Measurements from ENCODE around the gene CADPS2. TPM values are rescaled to one million over a fixed set of nuclear protein-coding genes. Genes with fewer than 3 reads are reported as not detected.
"Not testable (repeated sequence)": the region's sequence is repeated elsewhere in the genome, so short reads cannot be mapped to it uniquely, and the experiment has no call there.

Gene CADPS2
- total RNA-seq, 2 donors from 2014 or later: not detected

- Mint-ChIP-seq H3K36me3 (ENCODE audit: low read depth) (no peaks in the 10 kb centered on the region), H3K4me1 (no peaks in the 10 kb centered on the region), H3K27me3 (no peaks in the 10 kb centered on the region), H3K4me3 (no peak overlapping the region), H3K27ac (no peak overlapping the region)
- ATAC-seq: no peak
- no peaks in the 10 kb centered on the region for H3K9me3 ChIP-seq (ENCODE audit: control insufficient read depth, low read length, poor library complexity, severe bottlenecking)
- DNase-seq: no peak
Observed at GRCh38 chr7:122844191-122844988, 41.9 kb downstream of the CADPS2 start.

GRCh38 chr7:122842971-122843370 lies 43.3 kb downstream of the CADPS2 start:
- no peak overlapping the region for H3K27ac Mint-ChIP-seq

GRCh38 chr7:122836286-122836685 lies 50.0 kb downstream of the CADPS2 start:
- H3K27ac Mint-ChIP-seq; DNase-seq; H3K4me1 Mint-ChIP-seq; H3K4me3 Mint-ChIP-seq; ATAC-seq; H3K27me3 Mint-ChIP-seq; H3K9me3 ChIP-seq (ENCODE audit: control insufficient read depth, low read length, poor library complexity, severe bottlenecking); H3K36me3 Mint-ChIP-seq (ENCODE audit: low read depth): not testable (repeated sequence)

More at GRCh38 chr7:122842971-122843370, 43.3 kb downstream of the CADPS2 start:
- Mint-ChIP-seq H3K4me1 (no peaks in the 10 kb centered on the region), H3K4me3 (no peak overlapping the region), H3K36me3 (ENCODE audit: low read depth) (no peaks in the 10 kb centered on the region), H3K27me3 (no peaks in the 10 kb centered on the region)
- H3K9me3 ChIP-seq (ENCODE audit: control insufficient read depth, low read length, poor library complexity, severe bottlenecking): no peaks in the 10 kb centered on the region
- no peak for ATAC-seq
- no peak for DNase-seq

GRCh38 chr7:122834571-122834942 lies 51.7 kb downstream of the CADPS2 start:
- not testable (repeated sequence) for H3K4me1 Mint-ChIP-seq; H3K4me3 Mint-ChIP-seq; H3K27ac Mint-ChIP-seq; ATAC-seq; H3K27me3 Mint-ChIP-seq; DNase-seq; H3K36me3 Mint-ChIP-seq (ENCODE audit: low read depth); H3K9me3 ChIP-seq (ENCODE audit: control insufficient read depth, low read length, poor library complexity, severe bottlenecking)

GRCh38 chr7:122833888-122834570 lies 52.2 kb downstream of the CADPS2 start:
- H3K4me1 Mint-ChIP-seq: no peaks in the 10 kb centered on the region
- no peak for ATAC-seq
- H3K27me3 Mint-ChIP-seq: no peaks in the 10 kb centered on the region
- no peak for DNase-seq
- H3K4me3 Mint-ChIP-seq: no peak overlapping the region
- H3K27ac Mint-ChIP-seq: no peak overlapping the region
- H3K36me3 Mint-ChIP-seq (ENCODE audit: low read depth): no peaks in the 10 kb centered on the region
- H3K9me3 ChIP-seq (ENCODE audit: control insufficient read depth, low read length, poor library complexity, severe bottlenecking): no peaks in the 10 kb centered on the region

- H3K4me1 Mint-ChIP-seq: no peaks in the 10 kb centered on the region
- no peaks in the 10 kb centered on the region for H3K27me3 Mint-ChIP-seq
- DNase-seq (no peak), ATAC-seq (no peak)
- no peak overlapping the region for H3K27ac Mint-ChIP-seq
- no peaks in the 10 kb centered on the region for H3K9me3 ChIP-seq (ENCODE audit: control insufficient read depth, low read length, poor library complexity, severe bottlenecking)
- no peaks in the 10 kb centered on the region for H3K36me3 Mint-ChIP-seq (ENCODE audit: low read depth)
- H3K4me3 Mint-ChIP-seq: no peak overlapping the region
Observed at GRCh38 chr7:122831436-122831835, 54.8 kb downstream of the CADPS2 start.

GRCh38 chr7:122829962-122830361 lies 56.3 kb downstream of the CADPS2 start:
- no peaks in the 10 kb centered on the region for H3K9me3 ChIP-seq (ENCODE audit: control insufficient read depth, low read length, poor library complexity, severe bottlenecking)
- H3K27ac Mint-ChIP-seq: no peak overlapping the region
- no peak for ATAC-seq
- H3K36me3 Mint-ChIP-seq (ENCODE audit: low read depth): no peaks in the 10 kb centered on the region
- no peak for DNase-seq
- no peaks in the 10 kb centered on the region for H3K4me1 Mint-ChIP-seq
- no peak overlapping the region for H3K4me3 Mint-ChIP-seq
- H3K27me3 Mint-ChIP-seq: no peaks in the 10 kb centered on the region

GRCh38 chr7:122827763-122828162 lies 58.5 kb downstream of the CADPS2 start:
- ATAC-seq: no peak
- Mint-ChIP-seq H3K27ac (no peak overlapping the region), H3K27me3 (no peaks in the 10 kb centered on the region), H3K4me3 (no peak overlapping the region), H3K36me3 (ENCODE audit: low read depth) (no peaks in the 10 kb centered on the region), H3K4me1 (no peaks in the 10 kb centered on the region)
- DNase-seq: no peak
- no peaks in the 10 kb centered on the region for H3K9me3 ChIP-seq (ENCODE audit: control insufficient read depth, low read length, poor library complexity, severe bottlenecking)

- ATAC-seq: no peak
- H3K4me1 Mint-ChIP-seq: no peaks in the 10 kb centered on the region
- no peak for DNase-seq
- H3K9me3 ChIP-seq (ENCODE audit: control insufficient read depth, low read length, poor library complexity, severe bottlenecking): no peaks in the 10 kb centered on the region
- no peaks in the 10 kb centered on the region for H3K27me3 Mint-ChIP-seq
- no peaks in the 10 kb centered on the region for H3K36me3 Mint-ChIP-seq (ENCODE audit: low read depth)
- H3K4me3 Mint-ChIP-seq: no peak overlapping the region
- no peak overlapping the region for H3K27ac Mint-ChIP-seq
Observed at GRCh38 chr7:122813845-122814244, 72.4 kb downstream of the CADPS2 start.

- Mint-ChIP-seq H3K27me3 (no peaks in the 10 kb centered on the region), H3K4me1 (peaks cover 3% of the 10 kb centered on the region), H3K27ac (no peak overlapping the region), H3K4me3 (no peak overlapping the region), H3K36me3 (ENCODE audit: low read depth) (no peaks in the 10 kb centered on the region)
- no peaks in the 10 kb centered on the region for H3K9me3 ChIP-seq (ENCODE audit: control insufficient read depth, low read length, poor library complexity, severe bottlenecking)
- no peak for ATAC-seq
- no peak for DNase-seq
Observed at GRCh38 chr7:122803851-122804250, 82.4 kb downstream of the CADPS2 start.

- DNase-seq (no peak), ATAC-seq (no peak)
- no peaks in the 10 kb centered on the region for H3K9me3 ChIP-seq (ENCODE audit: control insufficient read depth, low read length, poor library complexity, severe bottlenecking)
- peaks cover 3% of the 10 kb centered on the region for H3K4me1 Mint-ChIP-seq
- H3K27ac Mint-ChIP-seq: no peak overlapping the region
- no peaks in the 10 kb centered on the region for H3K27me3 Mint-ChIP-seq
- H3K4me3 Mint-ChIP-seq: no peak overlapping the region
- no peaks in the 10 kb centered on the region for H3K36me3 Mint-ChIP-seq (ENCODE audit: low read depth)
Observed at GRCh38 chr7:122803323-122803722, 82.9 kb downstream of the CADPS2 start.

- H3K9me3 ChIP-seq (ENCODE audit: control insufficient read depth, low read length, poor library complexity, severe bottlenecking): no peaks in the 10 kb centered on the region
- no peak overlapping the region for H3K4me3 Mint-ChIP-seq
- H3K27ac Mint-ChIP-seq: peak overlapping the region; percentile 1
- H3K36me3 Mint-ChIP-seq (ENCODE audit: low read depth): no peaks in the 10 kb centered on the region
- peaks cover 3% of the 10 kb centered on the region for H3K4me1 Mint-ChIP-seq
- ATAC-seq (no peak), DNase-seq (no peak)
- no peaks in the 10 kb centered on the region for H3K27me3 Mint-ChIP-seq
Observed at GRCh38 chr7:122802301-122802751, 83.9 kb downstream of the CADPS2 start.

- DNase-seq (no peak), ATAC-seq (no peak)
- no peaks in the 10 kb centered on the region for H3K4me1 Mint-ChIP-seq
- no peaks in the 10 kb centered on the region for H3K9me3 ChIP-seq (ENCODE audit: control insufficient read depth, low read length, poor library complexity, severe bottlenecking)
- no peaks in the 10 kb centered on the region for H3K36me3 Mint-ChIP-seq (ENCODE audit: low read depth)
- no peaks in the 10 kb centered on the region for H3K27me3 Mint-ChIP-seq
- no peak overlapping the region for H3K27ac Mint-ChIP-seq
- H3K4me3 Mint-ChIP-seq: no peak overlapping the region
Observed at GRCh38 chr7:122791959-122792545, 94.2 kb downstream of the CADPS2 start.
